Measurements from ENCODE around the gene ZNF787.

Gene ZNF787

GRCh38 chr19:56124578-56124977, 3.5 kb upstream of the ZNF787 start:
- H3K27ac ChIP-seq, result no peak overlapping the region
- peaks cover 5% of the 10 kb centered on the region; the same call in 1 of the 2 replicates for H4K20me1 ChIP-seq
- peaks cover 8% of the 10 kb centered on the region; the same call in 1 of the 2 replicates for H3K9me3 ChIP-seq
- no peaks in the 10 kb centered on the region for H3K27me3 ChIP-seq
- peaks cover 56% of the 10 kb centered on the region for H3K4me1 ChIP-seq
- H3K4me2 ChIP-seq, result peak overlapping the region; percentile 80
- H3K9ac ChIP-seq, result no peak overlapping the region
- H3K36me3 ChIP-seq, result no peaks in the 10 kb centered on the region
- no peak overlapping the region for H3K4me3 ChIP-seq
- no peak for TF ChIP-seq Cebpa-rat (IDR thresholded peaks at IDR 0.05)

- no peaks in the 10 kb centered on the region for H3K27me3 ChIP-seq
- peaks cover 68% of the 10 kb centered on the region for H3K4me1 ChIP-seq
- H3K27ac ChIP-seq, result no peak overlapping the region
- H3K36me3 ChIP-seq, result peaks cover 7% of the 10 kb centered on the region
- TF ChIP-seq Cebpa-rat (IDR thresholded peaks at IDR 0.05), result no peak
- H4K20me1 ChIP-seq, result peaks cover 17% of the 10 kb centered on the region; the same call in 1 of the 2 replicates
- H3K4me2 ChIP-seq, result no peak overlapping the region
- H3K9me3 ChIP-seq, result peaks cover 8% of the 10 kb centered on the region; the same call in 1 of the 2 replicates
- H3K4me3 ChIP-seq, result no peak overlapping the region
- no peak overlapping the region for H3K9ac ChIP-seq
Measured at GRCh38 chr19:56123266-56123891, 2.3 kb upstream of the ZNF787 start.

GRCh38 chr19:56120371-56121179, 520 bp downstream of the ZNF787 start:
- H3K27ac ChIP-seq, result peak overlapping the region; percentile 93
- peak overlapping the region; percentile 70 for H3K4me3 ChIP-seq
- peaks cover 44% of the 10 kb centered on the region for H4K20me1 ChIP-seq
- no peaks in the 10 kb centered on the region for H3K9me3 ChIP-seq
- no peaks in the 10 kb centered on the region for H3K27me3 ChIP-seq
- peaks cover 69% of the 10 kb centered on the region for H3K4me1 ChIP-seq
- H3K9ac ChIP-seq, result peak overlapping the region; percentile 92
- H3K36me3 ChIP-seq, result peaks cover 32% of the 10 kb centered on the region
- H3K4me2 ChIP-seq, result peak overlapping the region; percentile 98
- TF ChIP-seq Cebpa-rat (IDR thresholded peaks at IDR 0.05), result no peak

- peak overlapping the region; percentile 70 for H3K4me3 ChIP-seq
- H3K4me1 ChIP-seq, result peaks cover 69% of the 10 kb centered on the region
- no peak for TF ChIP-seq Cebpa-rat (IDR thresholded peaks at IDR 0.05)
- H4K20me1 ChIP-seq, result peaks cover 49% of the 10 kb centered on the region
- H3K9me3 ChIP-seq, result no peaks in the 10 kb centered on the region
- H3K36me3 ChIP-seq, result peaks cover 34% of the 10 kb centered on the region
- peak overlapping the region; percentile 93 for H3K27ac ChIP-seq
- peak overlapping the region; percentile 98 for H3K4me2 ChIP-seq
- H3K27me3 ChIP-seq, result no peaks in the 10 kb centered on the region
- H3K9ac ChIP-seq, result peak overlapping the region; percentile 92
Measured at GRCh38 chr19:56120002-56120370, 1.1 kb downstream of the ZNF787 start.

- Histone ChIP-seq H3K9me3 (no peaks in the 10 kb centered on the region), H3K4me2 (peak overlapping the region; percentile 98), H3K36me3 (peaks cover 34% of the 10 kb centered on the region), H3K4me3 (peak overlapping the region; percentile 70), H3K4me1 (peaks cover 69% of the 10 kb centered on the region), H3K9ac (peak overlapping the region; percentile 92), H3K27me3 (no peaks in the 10 kb centered on the region), H3K27ac (peak overlapping the region; percentile 93), H4K20me1 (peaks cover 53% of the 10 kb centered on the region)
- TF ChIP-seq Cebpa-rat (IDR thresholded peaks at IDR 0.05), result no peak
Measured at GRCh38 chr19:56119582-56119978, 1.5 kb downstream of the ZNF787 start.

DNA sequence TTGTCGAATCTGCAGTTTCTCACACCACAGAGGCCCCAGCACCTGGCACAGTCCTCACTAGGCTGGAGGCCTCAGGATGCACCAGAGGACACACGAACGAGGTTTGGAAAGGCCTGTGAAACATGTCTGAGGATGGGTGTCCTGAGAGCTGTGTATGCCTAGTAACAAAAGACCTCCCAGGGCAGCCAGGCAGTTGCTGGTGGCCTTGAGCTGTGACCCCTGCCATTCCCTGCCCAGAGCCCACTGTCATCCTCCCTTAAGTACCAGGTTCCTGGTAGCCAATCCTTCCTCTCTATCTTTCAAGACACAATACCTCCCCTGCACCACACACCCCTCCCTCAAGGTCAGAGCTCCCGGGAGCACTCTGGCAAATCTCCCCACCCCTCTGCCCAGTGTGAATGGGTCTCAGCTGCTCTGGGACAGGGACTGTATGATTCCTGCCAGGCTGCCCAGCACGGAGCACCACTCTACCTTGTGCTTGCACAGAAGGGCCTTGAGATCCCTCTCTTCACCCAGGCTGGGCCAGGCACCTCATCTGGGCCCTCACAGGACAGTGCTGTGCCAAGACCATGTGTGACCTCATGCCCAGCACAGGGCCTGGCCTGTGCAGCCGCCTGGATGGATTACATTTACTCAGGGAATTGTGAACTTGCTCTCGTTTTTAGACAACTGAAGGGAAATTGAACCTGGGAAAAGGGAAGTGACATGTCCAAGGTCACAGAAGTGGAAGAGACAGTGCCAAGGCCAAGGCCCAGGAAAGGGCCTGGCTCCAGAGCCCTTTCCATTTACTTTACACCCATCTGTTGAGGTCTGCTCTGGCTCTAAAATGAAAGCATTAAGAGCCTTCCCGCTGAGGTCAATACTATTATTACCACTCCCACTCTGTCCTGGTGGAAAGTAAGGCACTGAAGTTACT, 2.2 kb downstream of the ZNF787 start:
- Histone ChIP-seq H3K9ac (peak overlapping the region; percentile 92), H3K27me3 (no peaks in the 10 kb centered on the region), H3K9me3 (no peaks in the 10 kb centered on the region), H3K36me3 (peaks cover 34% of the 10 kb centered on the region), H3K4me2 (peak overlapping the region; percentile 98), H3K27ac (peak overlapping the region; percentile 93), H3K4me3 (peak overlapping the region; percentile 70), H4K20me1 (peaks cover 60% of the 10 kb centered on the region), H3K4me1 (peaks cover 69% of the 10 kb centered on the region)
- no peak for TF ChIP-seq Cebpa-rat (IDR thresholded peaks at IDR 0.05)

DNA sequence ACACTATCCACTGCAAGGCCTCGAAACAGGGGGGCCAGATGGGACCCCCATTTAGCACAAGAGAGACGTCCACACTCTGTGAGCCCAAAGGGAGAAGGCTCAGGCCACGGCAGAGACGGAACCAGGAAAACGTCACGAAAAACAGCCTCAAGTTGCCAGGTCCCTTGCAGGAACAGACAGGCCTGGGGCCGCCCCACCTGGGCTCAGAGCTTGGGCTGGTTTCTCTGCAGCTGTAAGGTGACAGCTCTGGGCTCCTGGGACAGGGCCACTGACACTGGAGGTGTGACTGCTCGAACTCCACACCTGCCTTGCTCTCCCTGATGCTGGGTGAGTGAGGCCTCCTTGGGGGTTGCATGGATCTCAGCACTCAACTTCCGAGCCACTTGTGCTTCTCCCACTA, 3.2 kb downstream of the ZNF787 start:
- Histone ChIP-seq H3K27me3 (no peaks in the 10 kb centered on the region), H3K27ac (peak overlapping the region; percentile 93), H4K20me1 (peaks cover 70% of the 10 kb centered on the region), H3K4me1 (peaks cover 79% of the 10 kb centered on the region), H3K36me3 (peaks cover 34% of the 10 kb centered on the region), H3K4me3 (no peak overlapping the region), H3K9ac (peak overlapping the region; percentile 92; the same call in 1 of the 2 replicates), H3K4me2 (peak overlapping the region; percentile 98), H3K9me3 (no peaks in the 10 kb centered on the region)
- no peak for TF ChIP-seq Cebpa-rat (IDR thresholded peaks at IDR 0.05)

GRCh38 chr19:56117376-56117884, 3.7 kb downstream of the ZNF787 start:
- H3K9ac ChIP-seq, result peak overlapping the region; percentile 92; the same call in 1 of the 2 replicates
- H3K4me2 ChIP-seq, result peak overlapping the region; percentile 98
- TF ChIP-seq Cebpa-rat (IDR thresholded peaks at IDR 0.05), result no peak
- peak overlapping the region; percentile 93 for H3K27ac ChIP-seq
- peaks cover 34% of the 10 kb centered on the region for H3K36me3 ChIP-seq
- peaks cover 84% of the 10 kb centered on the region for H3K4me1 ChIP-seq
- peaks cover 70% of the 10 kb centered on the region for H4K20me1 ChIP-seq
- no peaks in the 10 kb centered on the region for H3K9me3 ChIP-seq
- no peaks in the 10 kb centered on the region for H3K27me3 ChIP-seq
- H3K4me3 ChIP-seq, result no peak overlapping the region

GRCh38 chr19:56116606-56117005, 4.5 kb downstream of the ZNF787 start:
- Histone ChIP-seq H3K4me1 (peaks cover 86% of the 10 kb centered on the region), H3K36me3 (peaks cover 34% of the 10 kb centered on the region), H3K4me2 (peak overlapping the region; percentile 98; the same call in 1 of the 2 replicates), H3K27ac (peak overlapping the region; percentile 93; the same call in 1 of the 2 replicates), H3K9ac (peak overlapping the region; percentile 92; the same call in 1 of the 2 replicates), H3K9me3 (no peaks in the 10 kb centered on the region), H3K4me3 (no peak overlapping the region), H4K20me1 (peaks cover 70% of the 10 kb centered on the region), H3K27me3 (no peaks in the 10 kb centered on the region)
- no peak for TF ChIP-seq Cebpa-rat (IDR thresholded peaks at IDR 0.05)

All from BLaER1 (cell line).